Activated T-cell treated with anti-CD3 and anti-CD28 coated beads, Interleukin-2, amount 50 U/mL, for 48 hours (primary cell): ENCODE results near the gene PRELP.

ENCODE experiments used
- DNase-seq, 2 experiments: peaks; one replicate each; pipeline ENCODE4 v3.0.0-alpha.2; 2020

PRELP gene

GRCh38 chr1:203479646-203480045 lies 4.0 kb downstream of the PRELP start:
- DNase-seq = no peak

GRCh38 chr1:203480084-203480483 lies 4.5 kb downstream of the PRELP start:
- no peak for DNase-seq

- DNase-seq = peak; percentile 51 to 58
These were observed 5.0 kb downstream of the PRELP start for GRCh38 chr1:203480525-203481084.

- DNase-seq = no peak
These were observed 5.6 kb downstream of the PRELP start for GRCh38 chr1:203481196-203481595.

GRCh38 chr1:203486618-203487370 lies 11.2 kb downstream of the PRELP start:
- no peak for DNase-seq

GRCh38 chr1:203488539-203488938 lies 12.9 kb downstream of the PRELP start:
- no peak for DNase-seq

GRCh38 chr1:203490607-203491006 lies 15.0 kb downstream of the PRELP start:
- DNase-seq = no peak

GRCh38 chr1:203491664-203492063 lies 16.1 kb downstream of the PRELP start:
- DNase-seq = no peak

GRCh38 chr1:203492082-203492747 lies 16.6 kb downstream of the PRELP start:
- DNase-seq = no peak

- no peak for DNase-seq
These were observed 17.1 kb downstream of the PRELP start for GRCh38 chr1:203492748-203493130.

- DNase-seq = no peak
These were observed 18.3 kb downstream of the PRELP start, which contains the start of gene OPTC for GRCh38 chr1:203493901-203494300. Gene OPTC (plus strand): TSS chr1:203494153. CDS start chr1:203496006, 1,853 bp downstream.

- no peak for DNase-seq
These were observed 20.2 kb downstream of the PRELP start for GRCh38 chr1:203495845-203496244.

- no peak for DNase-seq
These were observed 21.7 kb downstream of the PRELP start for GRCh38 chr1:203497269-203497777.

- no peak for DNase-seq
These were observed 24.2 kb downstream of the PRELP start for GRCh38 chr1:203499643-203500278.

GRCh38 chr1:203500279-203500678 lies 24.7 kb downstream of the PRELP start:
- no peak for DNase-seq

GRCh38 chr1:203503836-203504235 lies 28.2 kb downstream of the PRELP start:
- DNase-seq = no peak

GRCh38 chr1:203504400-203505250 lies 29.0 kb downstream of the PRELP start:
- DNase-seq = peak; percentile 85 to 87

- DNase-seq = no peak
These were observed 30.1 kb downstream of the PRELP start for GRCh38 chr1:203505526-203506204.

- no peak for DNase-seq
These were observed 31.4 kb downstream of the PRELP start for GRCh38 chr1:203506858-203507626.

GRCh38 chr1:203507759-203508158 lies 32.2 kb downstream of the PRELP start:
- no peak for DNase-seq
